Stimulated activated CD4-positive, alpha-beta T cell treated with anti-CD3 and anti-CD28 coated beads, Interleukin-4, amount 100 ng/mL, for 24 hours (primary cell): ENCODE measurements around the gene PCYT2.
"Not testable (repeated sequence)": the region's sequence is repeated elsewhere in the genome, so short reads cannot be mapped to it uniquely, and the experiment has no call there.

ENCODE experiments used
- DNase-seq: peaks from one replicate; pipeline ENCODE4 v3.0.0-alpha.2; 2020

Gene PCYT2

GRCh38 chr17:81927152-81927652 lies 16.0 kb upstream of the PCYT2 start:
- no peak for DNase-seq

- DNase-seq: peak; percentile 76
Observed at GRCh38 chr17:81926451-81927151, 15.4 kb upstream of the PCYT2 start.

GRCh38 chr17:81925860-81926450 lies 14.8 kb upstream of the PCYT2 start:
- no peak for DNase-seq

GRCh38 chr17:81924557-81925532 lies 13.6 kb upstream of the PCYT2 start:
- no peak for DNase-seq

- DNase-seq: no peak
Observed at GRCh38 chr17:81923302-81924260, 12.4 kb upstream of the PCYT2 start.

- no peak for DNase-seq
Observed at GRCh38 chr17:81922566-81923301, 11.5 kb upstream of the PCYT2 start.

- no peak for DNase-seq
Observed at GRCh38 chr17:81921996-81922565, 10.9 kb upstream of the PCYT2 start.

GRCh38 chr17:81921537-81921862 lies 10.3 kb upstream of the PCYT2 start:
- no peak for DNase-seq

- no peak for DNase-seq
Observed at GRCh38 chr17:81920612-81921536, 9.7 kb upstream of the PCYT2 start.

- DNase-seq: no peak
Observed at GRCh38 chr17:81918832-81919545, 7.8 kb upstream of the PCYT2 start.

GRCh38 chr17:81918333-81918669 lies 7.1 kb upstream of the PCYT2 start:
- not testable (repeated sequence) for DNase-seq

- DNase-seq: peak; percentile 78
Observed at GRCh38 chr17:81917565-81918332, 6.5 kb upstream of the PCYT2 start, which contains the start of gene SIRT7. Gene SIRT7, minus strand, starts transcription at chr17:81918176. Its CDS starts 45 bp downstream, at chr17:81918131.

GRCh38 chr17:81916234-81917001 lies 5.2 kb upstream of the PCYT2 start:
- no peak for DNase-seq

GRCh38 chr17:81915331-81915730 lies 4.1 kb upstream of the PCYT2 start:
- no peak for DNase-seq

GRCh38 chr17:81914103-81914850 lies 3.1 kb upstream of the PCYT2 start:
- no peak for DNase-seq

GRCh38 chr17:81913394-81914102 lies 2.3 kb upstream of the PCYT2 start:
- no peak for DNase-seq
